Measurements from ENCODE around the gene C2CD2.

C2CD2 gene

GRCh38 chr21:41993744-41994143 is 39.9 kb upstream of the C2CD2 start:
- TF ChIP-seq FOXP2 (optimal IDR thresholded peaks at IDR 0.05; ENCODE audit: borderline replicate concordance, extremely low read depth, extremely low read length, insufficient read depth) (no peak), TAF1 (IDR thresholded peaks at IDR 0.05; ENCODE audit: borderline replicate concordance, insufficient read depth, low read length) (no peak), REST (IDR thresholded peaks at IDR 0.05; ENCODE audit: insufficient read depth in 1 of 2, low read depth in 2 of 2, low read length in 2 of 2) (no peak), SIN3A (IDR thresholded peaks at IDR 0.05; ENCODE audit: borderline replicate concordance, insufficient read depth, low read length) (no peak), POLR2AphosphoS5 (IDR thresholded peaks at IDR 0.05; ENCODE audit: low read depth, low read length) (no peak)

GRCh38 chr21:41992576-41992975 is 38.8 kb upstream of the C2CD2 start:
- TF ChIP-seq POLR2AphosphoS5 (IDR thresholded peaks at IDR 0.05; ENCODE audit: low read depth, low read length) (no peak), TAF1 (IDR thresholded peaks at IDR 0.05; ENCODE audit: borderline replicate concordance, insufficient read depth, low read length) (no peak), FOXP2 (optimal IDR thresholded peaks at IDR 0.05; ENCODE audit: borderline replicate concordance, extremely low read depth, extremely low read length, insufficient read depth) (no peak), REST (IDR thresholded peaks at IDR 0.05; ENCODE audit: insufficient read depth in 1 of 2, low read depth in 2 of 2, low read length in 2 of 2) (no peak), SIN3A (IDR thresholded peaks at IDR 0.05; ENCODE audit: borderline replicate concordance, insufficient read depth, low read length) (no peak)

- TF ChIP-seq SIN3A (IDR thresholded peaks at IDR 0.05; ENCODE audit: borderline replicate concordance, insufficient read depth, low read length) = no peak
- TF ChIP-seq POLR2AphosphoS5 (IDR thresholded peaks at IDR 0.05; ENCODE audit: low read depth, low read length) = no peak
- TF ChIP-seq FOXP2 (optimal IDR thresholded peaks at IDR 0.05; ENCODE audit: borderline replicate concordance, extremely low read depth, extremely low read length, insufficient read depth) = no peak
- no peak for TF ChIP-seq TAF1 (IDR thresholded peaks at IDR 0.05; ENCODE audit: borderline replicate concordance, insufficient read depth, low read length)
- TF ChIP-seq REST (IDR thresholded peaks at IDR 0.05; ENCODE audit: insufficient read depth in 1 of 2, low read depth in 2 of 2, low read length in 2 of 2) = no peak
These were observed 37.8 kb upstream of the C2CD2 start for GRCh38 chr21:41991659-41992058.

GRCh38 chr21:41989698-41990097 is 35.9 kb upstream of the C2CD2 start:
- TF ChIP-seq REST (IDR thresholded peaks at IDR 0.05; ENCODE audit: insufficient read depth in 1 of 2, low read depth in 2 of 2, low read length in 2 of 2) (no peak), POLR2AphosphoS5 (IDR thresholded peaks at IDR 0.05; ENCODE audit: low read depth, low read length) (no peak), FOXP2 (optimal IDR thresholded peaks at IDR 0.05; ENCODE audit: borderline replicate concordance, extremely low read depth, extremely low read length, insufficient read depth) (no peak), TAF1 (IDR thresholded peaks at IDR 0.05; ENCODE audit: borderline replicate concordance, insufficient read depth, low read length) (no peak), SIN3A (IDR thresholded peaks at IDR 0.05; ENCODE audit: borderline replicate concordance, insufficient read depth, low read length) (no peak)

GRCh38 chr21:41987310-41987709 is 33.5 kb upstream of the C2CD2 start:
- TF ChIP-seq REST (IDR thresholded peaks at IDR 0.05; ENCODE audit: insufficient read depth in 1 of 2, low read depth in 2 of 2, low read length in 2 of 2) (no peak), FOXP2 (optimal IDR thresholded peaks at IDR 0.05; ENCODE audit: borderline replicate concordance, extremely low read depth, extremely low read length, insufficient read depth) (no peak), SIN3A (IDR thresholded peaks at IDR 0.05; ENCODE audit: borderline replicate concordance, insufficient read depth, low read length) (no peak)

Measured in PFSK-1 (cell line).